ENCODE results near the gene IQGAP3. TPM values are rescaled to one million over a fixed set of nuclear protein-coding genes. Genes with fewer than 3 reads are reported as not detected.

The IQGAP3 gene
- total and polyA plus RNA-seq, 2 of the 4 experiments (the other 2 are of a cell fraction) = 12.5 to 13.6 TPM

DNA sequence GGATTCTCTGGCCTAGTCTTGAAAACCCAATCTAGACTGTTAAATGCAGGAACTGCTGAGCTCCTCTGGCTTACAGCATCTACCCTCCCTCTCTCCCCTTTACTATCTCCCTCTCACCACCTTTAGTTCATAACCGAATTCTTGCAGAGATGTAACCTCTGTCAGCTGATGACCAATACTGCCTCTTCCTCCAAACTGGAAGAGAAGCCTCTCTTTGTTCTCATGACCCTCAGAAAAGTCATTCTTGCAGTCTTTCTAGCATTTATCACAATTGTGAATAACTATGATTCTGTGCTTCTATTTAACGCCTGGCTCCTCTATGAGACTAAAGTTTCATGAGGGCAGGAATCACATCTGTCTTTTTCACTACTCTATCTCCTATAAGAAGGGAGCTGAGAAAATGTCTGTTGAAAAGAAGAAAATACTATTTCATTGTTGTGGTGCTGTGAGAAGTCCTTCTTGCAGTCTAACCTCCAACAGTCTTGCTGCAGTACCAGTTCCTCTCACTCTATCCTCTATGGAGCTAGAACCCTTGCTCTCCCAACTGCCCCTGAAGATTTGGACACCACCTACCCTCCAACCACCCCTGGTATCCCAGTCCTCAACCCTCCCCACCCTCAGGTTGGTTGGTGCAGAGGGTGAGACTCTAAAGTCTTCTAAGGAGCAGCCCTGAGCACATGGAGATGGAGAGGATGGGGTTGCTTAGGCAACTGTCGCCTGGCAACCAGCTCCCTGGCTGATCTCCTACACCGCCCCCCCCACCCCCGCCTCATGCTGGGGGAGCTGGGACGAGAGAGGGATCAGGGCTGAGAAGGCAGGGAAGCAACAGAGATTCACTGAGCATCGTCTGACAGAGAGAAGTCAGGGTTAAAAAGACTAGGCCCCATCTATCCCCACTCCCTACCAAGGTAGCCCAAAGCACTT is 85.7 kb downstream of the IQGAP3 start:
- in situ Hi-C loops (cut with MboI; ENCODE audit: low sequenced_read_pairs) (no loop called here), dilution Hi-C loops (cut with HindIII; ENCODE audit: low sequenced_read_pairs, unreplicated experiment) (no loop called here), intact Hi-C loops (cut with micrococcal nuclease) (no loop called here)
- Histone ChIP-seq H4K5ac (ENCODE audit: low read depth, low read length) (no peak overlapping the region), H2AK5ac (ENCODE audit: low read depth, low read length) (no peak overlapping the region), H2AFZ (replicated peaks; ENCODE audit: low read length, poor library complexity) (no peak overlapping the region), H2AK9ac (replicated peaks; ENCODE audit: low read depth, low read length, poor library complexity) (no peak overlapping the region), H2BK5ac (ENCODE audit: low read depth, low read length, poor library complexity, severe bottlenecking) (no peak overlapping the region), H3K9ac (ENCODE audit: low read depth, low read length) (no peak overlapping the region), H2BK15ac (ENCODE audit: low read depth, low read length) (no peak overlapping the region), H3K4me3 (ENCODE audit: insufficient read depth, low read depth, low read length) (no peak overlapping the region), H3K9me3 (ENCODE audit: control insufficient read depth, insufficient read depth, low read length) (no peaks in the 10 kb centered on the region), H3K27me3 (ENCODE audit: control insufficient read depth, insufficient read depth, low read length) (no peaks in the 10 kb centered on the region), H2BK120ac (ENCODE audit: low read depth, low read length) (no peak overlapping the region), H3K4me1 (ENCODE audit: control insufficient read depth, insufficient read depth, low read length) (peaks cover 39% of the 10 kb centered on the region), H4K8ac (ENCODE audit: low read depth in 2 of 2, low read length in 2 of 2) (no peak overlapping the region), H3K36me3 (ENCODE audit: control insufficient read depth, insufficient read depth, low read length) (peaks cover 20% of the 10 kb centered on the region), H3K4ac (ENCODE audit: low read depth, low read length) (no peak overlapping the region), H3K4me2 (ENCODE audit: low read depth, low read length) (no peak overlapping the region), H3K79me1 (ENCODE audit: low read depth in 1 of 2, low read length in 2 of 2) (peaks cover 8 to 100% of the 10 kb centered on the region in 2 experiments; a peak in 3 of 4 replicates), H4K20me1 (ENCODE audit: insufficient read depth, low read length) (peaks cover 100% of the 10 kb centered on the region), H3K23ac (ENCODE audit: low read depth, low read length) (no peak overlapping the region), H3K56ac (ENCODE audit: extremely low read depth, insufficient read depth, low read length) (no peak overlapping the region), H3K9me1 (ENCODE audit: insufficient read depth, low read length) (peaks cover 69% of the 10 kb centered on the region), H4K91ac (ENCODE audit: insufficient read depth, low read depth, low read length) (no peak overlapping the region), H3K18ac (ENCODE audit: low read depth, low read length) (no peak overlapping the region), H2BK20ac (ENCODE audit: low read depth, low read length) (no peak overlapping the region), H3K27ac (ENCODE audit: insufficient read depth, low read length) (no peak overlapping the region), H3K14ac (replicated peaks; ENCODE audit: low read depth, low read length) (no peak overlapping the region)
- ChIA-PET CTCF (no interaction called here), POLR2A (ENCODE audit: unreplicated experiment) (no interaction called here)
- DNase-seq = no peak
- BruUV-seq (replicated peaks) = no TSS peak
- ATAC-seq (ENCODE audit: low read depth) = no peak
- 80% methylated on average over 1 of the region's 7 CpGs; no CpG with 5 or more reads in 1 of the 2 experiments for WGBS, 2 experiments (ENCODE audit: extremely low coverage in 2 of 2, insufficient read length in 1 of 2)
- TF ChIP-seq MXI1 (IDR thresholded peaks at IDR 0.05; ENCODE audit: borderline replicate concordance, low read depth, low read length) = no peak
